Ishikawa (cell line): ENCODE results near the gene MCF2L2.

Source experiments
- RAD21 ChIP-seq: IDR thresholded peaks from 2 replicates; pipeline ENCODE4 v1.6.1; 2012; ENCODE audit warnings: low read depth
- TAF1 ChIP-seq: IDR thresholded peaks from 2 replicates; pipeline ENCODE4 v1.6.1; 2012; ENCODE audit warnings: low read depth, mild to moderate bottlenecking

GRCh38 chr3:183272791-183273190 lies 155.6 kb downstream of the MCF2L2 start:
- TF ChIP-seq RAD21 (no peak), TAF1 (no peak)
